NCI-H774 (cell line): ENCODE results near the gene ASIC5.
"Not testable (repeated sequence)": the region's sequence is repeated elsewhere in the genome, so short reads cannot be mapped to it uniquely, and the experiment has no call there.

Experiments
- DNase-seq: peaks from one replicate; lab custom pipeline; 2025; lab: John Stamatoyannopoulos, UW

Gene ASIC5

GRCh38 chr4:155800685-155801343 lies 65.3 kb downstream of the ASIC5 start:
- no peak for DNase-seq

- no peak for DNase-seq
These were observed 66.3 kb downstream of the ASIC5 start for GRCh38 chr4:155799794-155800123.

GRCh38 chr4:155799116-155799793 lies 66.8 kb downstream of the ASIC5 start:
- no peak for DNase-seq

DNA sequence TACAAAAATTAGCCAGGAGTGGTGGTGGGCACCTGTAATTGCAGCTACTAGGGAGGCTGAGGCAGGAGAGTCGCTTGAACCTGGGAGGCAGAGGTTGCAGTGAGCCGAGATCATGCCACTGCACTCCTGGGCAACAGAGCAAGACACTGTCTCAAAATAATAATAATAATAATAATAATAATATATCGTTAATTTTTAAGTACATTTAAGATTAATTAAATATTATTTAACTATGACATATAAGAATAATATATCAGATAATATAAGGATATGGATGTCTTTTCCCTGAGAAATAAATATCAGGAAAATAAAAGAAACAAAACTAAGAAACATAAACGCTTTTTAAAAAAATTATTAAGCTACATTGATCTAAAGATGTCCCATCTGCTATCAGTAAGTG lies 68.5 kb downstream of the ASIC5 start:
- not testable (repeated sequence) for DNase-seq

DNA sequence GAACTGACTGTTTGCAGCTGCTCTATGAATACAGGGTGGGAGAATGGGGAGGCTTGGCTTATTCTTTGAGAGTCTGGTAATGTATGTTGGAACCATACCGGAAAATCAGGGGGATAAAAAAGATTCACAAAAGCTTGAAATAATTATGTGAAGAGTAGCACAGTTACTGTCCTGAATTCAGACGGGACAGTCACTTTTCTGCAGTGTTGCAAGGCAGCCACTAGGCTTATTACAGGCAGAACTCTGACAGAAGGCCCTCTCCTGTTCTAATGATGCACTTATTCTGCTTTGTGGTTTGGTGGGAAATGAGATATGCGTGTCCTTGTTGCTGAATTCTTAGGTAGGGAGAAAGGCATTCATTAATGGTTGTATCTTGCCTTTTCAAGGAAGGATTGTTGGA lies 70.1 kb downstream of the ASIC5 start:
- no peak for DNase-seq

DNA sequence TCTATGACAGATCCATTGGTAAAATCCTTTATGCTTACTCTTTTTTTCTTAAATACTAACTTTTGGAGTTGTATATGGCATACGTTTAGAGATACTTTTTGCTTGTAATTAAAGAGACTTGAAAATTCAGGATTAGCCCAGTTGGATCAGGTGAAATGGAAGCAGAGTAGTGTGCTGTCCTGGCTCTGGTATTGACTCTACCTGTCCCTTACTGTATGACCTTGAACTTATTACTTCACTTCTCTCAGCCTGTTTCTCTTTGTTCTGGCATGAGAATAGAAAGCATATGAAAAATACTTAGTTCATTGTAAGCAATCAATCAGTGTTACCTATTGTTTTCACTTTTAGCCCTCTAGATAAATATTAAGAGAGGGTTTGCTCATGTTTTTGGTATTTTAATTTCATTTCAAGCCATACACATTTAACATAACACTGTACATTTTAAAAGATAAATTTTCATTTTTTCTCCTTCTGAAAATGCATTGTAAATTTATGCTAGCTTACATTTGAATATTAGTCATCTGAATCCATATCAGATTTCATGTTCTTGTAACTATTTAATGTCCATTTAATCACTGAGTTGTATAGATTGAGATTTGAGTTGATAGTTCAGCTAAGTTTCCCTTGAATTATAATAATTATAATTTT lies 71.4 kb downstream of the ASIC5 start:
- no peak for DNase-seq

GRCh38 chr4:155789982-155790381 lies 76.1 kb downstream of the ASIC5 start:
- no peak for DNase-seq

GRCh38 chr4:155789391-155789790 lies 76.7 kb downstream of the ASIC5 start:
- no peak for DNase-seq

- DNase-seq = peak; percentile 15
These were observed 78.9 kb downstream of the ASIC5 start for GRCh38 chr4:155787113-155787710.

DNA sequence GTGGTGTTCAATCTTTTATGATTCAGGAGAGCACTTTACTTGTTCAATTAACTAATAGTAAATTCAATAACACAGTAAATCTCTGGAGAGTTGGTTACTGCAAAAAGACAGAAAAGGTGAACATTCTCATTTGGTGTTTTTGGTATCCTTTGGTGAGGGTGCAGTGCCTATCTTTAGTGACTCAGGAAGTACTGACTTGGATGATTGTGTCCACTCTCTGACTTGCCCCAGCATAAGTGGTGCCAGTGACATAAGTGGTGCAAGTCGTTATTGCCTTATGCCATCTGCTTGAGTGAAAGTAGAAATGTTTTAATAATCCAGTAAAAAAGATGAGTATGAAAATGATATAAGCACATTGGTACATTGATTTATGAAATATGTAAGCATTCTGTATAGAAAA lies 80.2 kb downstream of the ASIC5 start:
- DNase-seq = no peak

DNA sequence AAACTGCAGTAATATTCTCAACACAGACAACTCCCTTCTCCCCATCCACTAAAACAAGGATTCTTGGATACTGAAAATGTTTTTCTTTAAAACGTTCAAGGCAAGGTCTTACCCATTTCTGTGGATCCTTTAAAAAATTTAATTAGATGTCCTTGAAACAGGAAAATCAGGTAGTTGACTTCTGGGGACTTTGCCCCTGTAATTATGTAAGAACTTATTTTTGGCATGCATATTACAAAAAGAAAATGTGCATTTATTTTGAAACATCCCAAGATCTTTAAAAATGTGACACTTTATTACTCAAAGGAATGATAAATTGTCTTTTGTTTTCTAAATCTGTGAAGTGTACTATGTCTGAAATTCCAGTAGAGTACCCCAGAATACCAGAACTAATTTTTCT lies 81.4 kb downstream of the ASIC5 start:
- no peak for DNase-seq

GRCh38 chr4:155781249-155781831 lies 84.7 kb downstream of the ASIC5 start:
- no peak for DNase-seq

DNA sequence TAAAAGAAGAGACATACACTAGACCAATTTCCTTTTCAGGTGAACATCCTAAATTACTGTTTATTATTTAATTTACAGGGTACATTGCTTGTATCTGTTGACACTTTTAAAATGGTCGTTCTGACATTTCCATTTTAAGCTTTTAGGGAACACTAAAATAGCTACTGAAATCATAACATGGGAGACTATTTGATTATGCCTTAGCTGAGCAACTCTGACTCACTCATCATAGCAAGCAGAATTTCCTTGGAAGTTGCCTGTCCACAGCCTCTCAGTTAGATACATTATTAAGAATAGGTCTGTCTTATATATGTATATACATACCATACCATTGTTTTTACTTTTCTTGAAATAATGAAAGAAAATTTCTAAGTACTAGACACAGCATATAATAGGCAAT lies 85.3 kb downstream of the ASIC5 start:
- no peak for DNase-seq
